PFSK-1 (cell line): ENCODE results near the gene TNFRSF19.

ENCODE experiments used
- POLR2AphosphoS5 ChIP-seq: IDR thresholded peaks from 2 replicates; pipeline ENCODE4 v1.6.1; 2012; ENCODE audit warnings: low read depth, mild to moderate bottlenecking, control low read depth, low read length, moderate library complexity
- SIN3A ChIP-seq: IDR thresholded peaks from 2 replicates; pipeline ENCODE4 v1.6.1; 2012; ENCODE audit warnings: mild to moderate bottlenecking, low read length, moderate library complexity, borderline replicate concordance; ENCODE audit not compliant: insufficient read depth
- TF ChIP-seq, protein P1 (sequence below), 2 experiments: IDR thresholded peaks; 2 replicates each; pipeline versions ENCODE4 v1.6.1 to v1.8.0; 2011 to 2012; ENCODE audit warnings: low read depth in 2 of 2, low read length in 2 of 2, control low read depth in 1 of 2, inconsistent platforms in 1 of 2, mild to moderate bottlenecking in 1 of 2, moderate library complexity in 1 of 2; ENCODE audit not compliant: insufficient read depth in 1 of 2

DNA sequence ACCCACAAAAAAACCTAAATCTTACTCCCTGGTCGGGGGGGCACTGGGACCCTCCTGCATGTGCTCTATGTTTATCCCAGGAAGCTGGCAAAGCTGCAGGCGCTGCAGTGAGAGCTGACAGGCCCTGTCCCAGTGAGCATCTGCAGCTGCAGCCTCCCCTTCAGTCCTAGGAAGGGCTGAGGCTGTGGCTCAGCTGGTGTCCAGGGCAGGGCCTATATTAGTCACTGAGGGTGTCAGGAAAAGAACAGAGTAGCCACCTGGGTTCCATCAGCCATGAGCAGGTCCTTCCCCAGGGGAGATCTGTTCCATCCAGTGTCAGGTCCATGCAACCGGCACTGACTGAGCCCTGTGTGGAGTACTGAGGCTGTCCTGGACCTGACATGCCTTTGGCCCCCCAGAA is 120.5 kb downstream of the TNFRSF19 start:
- TF ChIP-seq POLR2AphosphoS5 (no peak), SIN3A (no peak)
- TF ChIP-seq, protein P1, sequence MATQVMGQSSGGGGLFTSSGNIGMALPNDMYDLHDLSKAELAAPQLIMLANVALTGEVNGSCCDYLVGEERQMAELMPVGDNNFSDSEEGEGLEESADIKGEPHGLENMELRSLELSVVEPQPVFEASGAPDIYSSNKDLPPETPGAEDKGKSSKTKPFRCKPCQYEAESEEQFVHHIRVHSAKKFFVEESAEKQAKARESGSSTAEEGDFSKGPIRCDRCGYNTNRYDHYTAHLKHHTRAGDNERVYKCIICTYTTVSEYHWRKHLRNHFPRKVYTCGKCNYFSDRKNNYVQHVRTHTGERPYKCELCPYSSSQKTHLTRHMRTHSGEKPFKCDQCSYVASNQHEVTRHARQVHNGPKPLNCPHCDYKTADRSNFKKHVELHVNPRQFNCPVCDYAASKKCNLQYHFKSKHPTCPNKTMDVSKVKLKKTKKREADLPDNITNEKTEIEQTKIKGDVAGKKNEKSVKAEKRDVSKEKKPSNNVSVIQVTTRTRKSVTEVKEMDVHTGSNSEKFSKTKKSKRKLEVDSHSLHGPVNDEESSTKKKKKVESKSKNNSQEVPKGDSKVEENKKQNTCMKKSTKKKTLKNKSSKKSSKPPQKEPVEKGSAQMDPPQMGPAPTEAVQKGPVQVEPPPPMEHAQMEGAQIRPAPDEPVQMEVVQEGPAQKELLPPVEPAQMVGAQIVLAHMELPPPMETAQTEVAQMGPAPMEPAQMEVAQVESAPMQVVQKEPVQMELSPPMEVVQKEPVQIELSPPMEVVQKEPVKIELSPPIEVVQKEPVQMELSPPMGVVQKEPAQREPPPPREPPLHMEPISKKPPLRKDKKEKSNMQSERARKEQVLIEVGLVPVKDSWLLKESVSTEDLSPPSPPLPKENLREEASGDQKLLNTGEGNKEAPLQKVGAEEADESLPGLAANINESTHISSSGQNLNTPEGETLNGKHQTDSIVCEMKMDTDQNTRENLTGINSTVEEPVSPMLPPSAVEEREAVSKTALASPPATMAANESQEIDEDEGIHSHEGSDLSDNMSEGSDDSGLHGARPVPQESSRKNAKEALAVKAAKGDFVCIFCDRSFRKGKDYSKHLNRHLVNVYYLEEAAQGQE (IDR thresholded peaks at IDR 0.05; ENCODE audit: insufficient read depth in 1 of 2, low read depth in 2 of 2, low read length in 2 of 2), result no peak
